Effector CD4-positive, alpha-beta T cell (primary cell): ENCODE measurements around the gene FGF8.

Source experiments
- DNase-seq: peaks from one replicate; pipeline ENCODE4 v3.0.0-alpha.2; 2020

The FGF8 gene

DNA sequence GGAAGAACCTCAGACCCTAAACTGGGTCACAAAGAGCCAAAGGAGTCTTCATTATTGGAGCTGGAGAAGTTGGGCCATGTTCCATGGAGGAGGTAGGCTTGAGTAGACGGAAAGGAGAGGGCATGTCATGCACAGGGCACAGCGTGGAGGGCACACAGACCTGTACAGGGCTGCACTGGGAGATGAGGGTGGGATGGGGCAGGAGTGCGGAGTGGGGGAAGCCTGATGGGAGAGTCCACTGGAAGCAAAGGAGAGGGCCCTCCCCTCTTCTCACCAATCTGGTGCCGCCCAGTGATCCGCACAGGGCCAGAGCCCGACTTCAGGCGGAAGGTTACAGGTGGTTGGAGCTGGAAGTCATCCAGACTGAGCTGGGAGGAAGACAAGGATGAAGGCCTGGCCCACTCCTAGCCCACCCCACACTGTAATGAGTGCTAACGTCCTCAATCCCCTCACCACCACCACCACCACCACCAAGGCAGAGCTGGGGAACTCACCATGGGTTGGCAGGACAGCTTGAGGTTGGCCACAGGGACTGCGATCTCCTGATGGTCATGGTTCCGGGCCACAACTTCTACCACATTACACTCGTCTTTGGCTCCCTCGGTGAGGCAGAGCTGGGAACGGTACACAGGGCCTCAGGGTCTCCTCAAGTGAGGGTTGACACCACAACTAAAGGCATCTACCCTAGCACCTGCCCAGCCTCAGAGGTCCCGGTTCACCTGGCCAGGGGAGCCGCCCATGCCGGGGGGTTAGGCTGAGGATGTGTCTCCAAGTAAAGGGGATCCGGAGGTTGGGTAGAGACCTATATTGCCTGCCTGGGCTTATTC, 6.3 kb upstream of the FGF8 start:
- no peak for DNase-seq

DNA sequence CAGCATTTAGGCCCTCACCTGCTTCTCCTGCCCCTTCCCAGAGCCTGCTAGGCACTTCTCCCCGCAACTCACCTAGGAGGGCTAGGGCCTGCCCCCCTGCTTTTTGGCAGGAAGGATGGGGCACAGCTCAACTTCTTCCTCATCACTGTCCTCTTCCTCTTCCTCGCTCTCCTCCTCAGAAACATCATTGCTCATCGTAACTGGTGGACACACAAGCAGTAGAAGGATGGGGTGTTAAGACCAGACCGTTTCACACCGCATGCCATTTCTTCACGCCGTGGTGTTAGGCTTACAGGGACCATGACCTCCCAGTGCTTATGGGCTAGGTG, 5.7 kb upstream of the FGF8 start:
- no peak for DNase-seq

DNA sequence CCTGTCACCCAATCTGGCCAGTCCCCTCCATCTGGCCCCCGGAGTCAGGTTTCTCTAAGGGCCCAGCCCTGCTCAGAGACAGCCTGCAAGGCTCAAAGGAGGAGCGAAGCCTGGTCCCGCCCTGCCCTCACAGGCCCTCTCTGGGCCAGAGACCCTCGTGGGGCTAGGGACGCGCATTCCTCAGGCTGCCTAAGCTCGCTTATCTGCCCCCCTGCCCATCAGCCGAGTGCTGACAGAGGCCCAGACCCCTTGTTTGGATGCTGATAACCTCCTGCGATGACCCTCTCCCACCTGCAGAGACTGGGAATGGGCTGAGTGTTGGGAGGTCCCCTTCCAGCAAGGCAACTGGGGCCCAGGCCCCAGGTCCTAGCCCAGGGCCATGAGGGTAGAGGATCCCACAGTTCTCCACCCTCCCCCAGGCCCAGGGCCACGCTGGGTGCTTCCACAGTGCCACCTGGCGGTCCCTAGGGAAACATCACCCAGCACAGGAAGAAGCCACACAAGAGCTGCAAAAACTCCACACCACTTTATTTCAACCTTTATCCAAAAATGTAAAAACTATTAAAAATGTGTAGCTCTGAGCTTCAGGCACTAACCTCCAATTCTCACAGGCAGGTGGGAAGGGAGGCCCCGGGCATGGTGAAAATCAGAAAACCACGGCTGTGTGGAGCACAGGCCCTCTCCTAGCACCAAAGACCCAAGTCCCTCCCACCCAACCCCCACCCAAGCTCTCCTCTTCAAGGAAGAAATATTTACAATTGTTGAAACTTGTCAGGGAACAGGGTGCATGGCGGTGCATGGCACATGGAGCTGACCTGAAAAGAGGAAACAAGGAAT, 5.1 kb upstream of the FGF8 start:
- DNase-seq, result peak; percentile 57

DNA sequence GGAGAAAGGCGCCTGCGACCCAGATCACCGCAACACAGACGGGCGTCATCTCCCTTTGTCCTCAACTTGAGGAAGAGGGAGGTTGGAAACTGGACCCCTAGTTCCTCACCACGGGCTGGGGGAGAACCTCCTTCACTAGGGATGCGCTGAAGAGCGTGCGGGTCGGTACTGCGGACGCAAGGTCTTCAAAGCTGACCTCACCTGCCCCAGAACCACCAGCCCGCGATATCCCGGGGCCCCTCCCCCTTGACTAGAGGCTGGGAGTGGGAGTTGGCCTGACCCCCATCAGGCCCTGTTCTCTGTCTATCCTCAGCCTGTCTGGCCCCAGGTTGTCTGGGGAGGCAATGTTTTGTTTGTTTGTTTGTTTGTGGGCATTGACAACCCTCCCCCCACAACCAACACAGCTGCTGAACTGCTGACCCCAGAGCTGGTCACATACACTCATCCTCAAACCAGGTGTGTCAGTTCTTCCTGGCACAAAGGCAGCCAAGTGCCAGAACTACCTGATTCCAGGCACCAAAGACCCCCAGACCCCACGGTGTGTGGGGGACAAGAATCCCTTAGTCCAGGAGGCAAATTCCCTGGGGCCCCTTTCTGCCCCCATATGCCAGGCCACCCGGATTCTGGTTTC, 4.4 kb upstream of the FGF8 start:
- no peak for DNase-seq

DNA sequence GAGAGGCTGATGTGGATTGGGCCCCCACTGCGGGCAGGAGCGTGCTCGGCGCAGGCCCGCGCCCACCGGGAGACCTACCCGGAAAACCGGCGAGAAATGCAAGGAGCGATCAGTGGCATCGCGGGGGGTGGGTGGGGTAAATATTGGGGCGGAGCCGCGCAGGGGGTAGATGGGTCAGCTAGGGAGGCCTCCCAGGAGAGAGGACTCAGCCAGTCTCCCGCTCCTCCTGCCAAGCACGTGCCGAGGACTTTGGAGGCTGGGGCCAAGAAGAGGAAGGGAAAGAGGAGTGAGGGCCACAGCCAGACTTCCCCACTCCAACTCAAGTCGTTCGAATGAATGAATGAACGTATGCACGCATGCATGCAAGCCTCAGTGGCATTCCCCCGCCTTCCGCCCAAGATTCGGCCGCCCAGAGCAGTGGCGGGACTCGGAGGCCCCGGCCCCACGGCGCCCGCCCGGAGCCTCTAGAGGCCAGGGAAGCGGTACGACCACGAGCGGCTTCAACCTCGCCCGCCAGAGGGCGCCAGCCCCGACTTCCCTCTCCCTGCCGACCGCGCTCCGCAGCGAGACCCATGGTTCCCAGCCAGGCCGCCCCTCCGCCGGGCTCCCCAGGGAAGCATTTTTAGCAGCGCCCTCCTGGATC, 3.8 kb upstream of the FGF8 start:
- DNase-seq, result peak; percentile 78

DNA sequence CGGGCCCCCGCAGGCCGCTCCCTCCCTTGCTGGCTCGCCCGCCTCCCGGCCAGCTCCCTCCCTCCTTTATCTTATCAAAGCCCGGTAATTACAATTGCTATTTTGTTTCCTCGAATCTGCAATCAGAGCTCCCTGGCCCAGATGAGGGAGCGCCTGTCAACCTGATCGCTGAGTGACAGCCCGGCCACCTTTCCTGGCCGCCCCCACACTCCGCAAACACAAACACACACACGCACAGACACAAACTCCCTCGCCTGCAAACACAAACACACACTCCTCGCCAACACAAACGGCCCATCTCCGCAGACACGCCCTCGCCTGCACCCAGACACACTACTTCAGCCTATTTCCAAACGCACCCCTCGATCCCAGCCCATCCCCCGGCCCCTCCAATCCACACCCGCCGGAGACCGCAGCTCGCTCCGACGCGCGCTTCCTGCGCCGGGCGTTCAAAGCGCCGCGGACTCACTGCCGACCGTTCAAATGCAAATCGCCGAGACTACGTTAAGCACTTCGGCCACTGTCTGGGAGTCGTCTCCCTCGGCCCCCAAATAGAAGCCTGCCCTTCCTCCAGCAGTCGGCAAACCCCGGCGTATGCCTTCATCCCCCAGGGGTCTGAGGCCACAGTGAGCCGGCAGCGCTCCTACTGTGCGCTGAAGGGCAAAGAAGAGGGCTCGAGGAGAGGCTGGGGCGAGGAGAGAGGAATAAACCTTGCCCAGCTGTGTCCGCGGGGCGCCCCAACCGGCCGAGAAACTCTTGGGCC, 3.0 kb upstream of the FGF8 start:
- DNase-seq, result no peak

DNA sequence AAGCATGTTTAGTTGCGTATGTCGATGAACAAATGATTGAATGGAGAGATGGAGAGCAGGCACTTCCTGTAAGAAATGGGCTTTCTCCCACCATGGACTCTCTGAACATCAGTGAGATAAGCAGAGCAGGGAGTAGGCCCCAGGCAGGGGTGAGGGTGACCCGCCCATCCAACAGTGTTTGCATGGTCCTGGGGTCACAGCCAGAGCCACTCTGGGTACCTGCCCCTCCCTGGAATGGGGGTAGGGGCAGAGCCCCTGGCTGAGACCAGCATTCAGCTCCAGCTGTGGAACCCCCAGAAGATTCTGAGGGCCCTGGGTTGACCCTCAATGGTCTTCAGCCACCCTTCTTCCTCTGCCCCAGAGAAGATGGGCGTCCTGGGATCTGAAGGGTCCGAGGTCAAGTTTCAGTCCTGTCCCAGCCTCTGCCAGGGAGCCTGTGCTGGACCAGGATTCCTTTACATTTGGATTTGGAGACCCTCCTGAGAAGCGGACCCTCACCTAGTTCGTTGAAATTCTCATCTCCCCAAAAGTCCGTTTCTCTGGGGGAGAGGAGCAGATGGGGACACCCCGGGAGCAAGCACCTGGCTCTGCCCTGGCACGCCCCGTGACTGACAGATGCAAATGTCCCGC, 2.4 kb upstream of the FGF8 start:
- DNase-seq, result no peak

DNA sequence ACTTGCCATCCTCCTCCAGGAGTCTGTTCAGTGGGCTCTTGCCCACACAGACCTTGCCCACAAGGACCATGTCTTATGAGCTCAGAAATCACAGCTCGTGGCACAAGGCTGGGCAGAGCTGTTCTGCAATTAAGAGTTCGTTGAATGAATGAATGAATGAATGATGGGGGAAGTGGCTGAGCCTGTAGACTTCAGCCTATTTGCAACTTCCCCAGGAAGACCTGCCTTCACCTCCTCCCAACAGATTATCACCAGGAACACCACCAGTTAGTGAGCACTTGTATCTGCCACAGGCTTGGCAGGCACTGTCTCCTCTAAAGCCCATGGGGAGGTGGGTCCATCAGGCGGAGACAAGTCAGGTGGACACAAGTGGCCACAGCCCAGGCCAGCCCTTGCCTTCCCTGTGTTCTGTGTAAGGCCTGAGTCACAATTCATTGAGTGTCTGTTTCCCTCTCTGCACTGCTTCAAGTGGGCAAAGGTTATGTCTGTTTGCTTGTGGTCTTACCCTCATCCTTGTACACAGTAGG, 1.8 kb upstream of the FGF8 start:
- DNase-seq, result no peak

DNA sequence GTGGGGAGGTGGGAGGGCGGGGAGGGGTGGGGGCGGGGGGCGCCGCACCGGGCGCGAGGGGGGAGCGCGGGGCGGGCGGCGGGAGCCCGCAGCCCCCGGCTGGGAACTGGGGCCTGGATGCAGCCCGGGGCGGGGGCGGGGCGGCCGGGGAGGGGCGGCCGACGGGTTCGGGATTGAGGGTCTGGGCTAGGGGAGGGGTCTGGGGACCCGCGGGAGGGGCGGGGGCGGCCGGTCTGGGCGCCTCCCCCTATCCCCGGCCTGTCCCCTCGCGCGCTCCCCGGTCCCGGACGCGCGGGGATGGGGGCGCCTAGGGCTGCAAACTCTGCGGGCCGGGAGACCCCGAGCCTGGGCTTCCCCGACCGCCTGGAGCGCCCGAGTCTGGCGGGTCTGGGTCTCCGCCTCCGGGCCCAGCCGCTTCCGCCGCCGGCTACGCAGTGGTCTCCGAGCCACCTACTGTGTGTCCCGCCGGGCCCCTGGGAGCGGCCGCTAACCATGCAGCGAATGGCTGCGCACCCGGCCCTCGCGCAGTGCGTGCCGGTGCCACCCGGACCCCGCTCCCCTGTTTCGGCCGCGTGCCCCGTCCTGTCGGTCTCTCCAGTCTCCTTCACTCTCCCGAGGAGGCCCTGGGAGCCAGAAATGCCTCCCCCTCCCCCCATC, 375 bp upstream of the FGF8 start:
- DNase-seq, result no peak

DNA sequence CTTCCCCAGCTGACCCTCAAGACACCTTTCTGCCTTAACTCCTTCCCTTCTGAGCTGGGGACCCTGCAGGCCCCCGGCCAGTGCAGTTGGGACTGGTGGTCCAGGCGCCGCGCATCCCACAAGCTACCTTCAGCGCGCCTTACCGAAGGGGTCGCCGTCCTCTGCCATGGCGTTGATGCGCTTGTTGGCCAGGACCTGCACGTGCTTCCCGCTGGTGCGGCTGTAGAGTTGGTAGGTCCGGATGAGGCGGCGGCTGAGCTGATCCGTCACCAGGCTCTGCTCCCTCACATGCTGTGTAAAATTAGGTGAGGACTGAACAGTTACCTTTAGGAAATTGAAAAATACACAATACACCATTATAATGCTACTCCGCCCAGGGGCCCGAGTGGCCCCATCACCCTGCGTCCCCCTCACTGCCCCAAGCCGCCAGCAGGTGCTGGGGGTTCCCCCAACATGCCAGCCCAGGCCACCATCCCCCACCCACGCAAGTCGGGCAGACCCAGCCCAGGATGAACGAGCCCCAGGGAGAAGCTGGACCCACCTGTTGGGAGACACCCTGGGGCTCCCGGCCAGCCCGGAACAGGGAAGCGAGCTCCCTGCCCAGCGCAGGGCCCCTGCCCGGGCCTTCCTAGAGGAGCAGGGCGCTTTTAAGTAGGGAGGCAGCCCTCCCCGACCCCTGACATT, 1.2 kb downstream of the FGF8 start:
- no peak for DNase-seq

DNA sequence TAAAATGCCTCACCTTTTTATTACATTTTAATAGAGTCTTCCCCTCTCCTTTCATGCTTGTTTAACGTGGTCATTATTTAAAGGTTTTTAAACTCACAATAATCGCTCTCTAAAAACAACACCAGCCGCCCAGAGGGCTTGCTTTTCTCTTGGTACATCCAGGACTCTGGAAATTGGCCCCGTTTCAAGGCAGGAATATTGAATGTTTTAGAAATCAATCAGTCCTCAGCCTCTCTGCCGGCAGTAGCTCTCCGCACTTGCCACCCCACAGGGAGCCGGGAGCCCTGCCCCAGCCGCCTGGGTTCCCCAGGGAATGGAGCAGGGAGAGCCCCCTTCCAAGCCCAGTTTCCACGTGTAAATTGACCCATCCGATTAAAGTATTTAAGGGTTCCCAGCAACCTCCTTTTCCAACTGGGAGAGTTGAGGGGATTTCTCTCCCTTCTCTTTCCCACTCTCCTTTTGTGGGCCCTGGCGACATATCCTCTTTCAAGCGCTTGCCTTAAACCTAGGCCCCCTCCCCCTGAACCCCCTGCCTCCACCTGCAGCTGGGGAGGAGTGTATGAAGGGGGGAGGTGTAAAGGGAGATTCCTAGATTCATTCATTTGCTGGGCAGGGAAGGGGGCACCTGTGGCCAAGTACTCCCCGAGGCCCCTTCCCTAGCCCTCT, 1.9 kb downstream of the FGF8 start:
- no peak for DNase-seq

DNA sequence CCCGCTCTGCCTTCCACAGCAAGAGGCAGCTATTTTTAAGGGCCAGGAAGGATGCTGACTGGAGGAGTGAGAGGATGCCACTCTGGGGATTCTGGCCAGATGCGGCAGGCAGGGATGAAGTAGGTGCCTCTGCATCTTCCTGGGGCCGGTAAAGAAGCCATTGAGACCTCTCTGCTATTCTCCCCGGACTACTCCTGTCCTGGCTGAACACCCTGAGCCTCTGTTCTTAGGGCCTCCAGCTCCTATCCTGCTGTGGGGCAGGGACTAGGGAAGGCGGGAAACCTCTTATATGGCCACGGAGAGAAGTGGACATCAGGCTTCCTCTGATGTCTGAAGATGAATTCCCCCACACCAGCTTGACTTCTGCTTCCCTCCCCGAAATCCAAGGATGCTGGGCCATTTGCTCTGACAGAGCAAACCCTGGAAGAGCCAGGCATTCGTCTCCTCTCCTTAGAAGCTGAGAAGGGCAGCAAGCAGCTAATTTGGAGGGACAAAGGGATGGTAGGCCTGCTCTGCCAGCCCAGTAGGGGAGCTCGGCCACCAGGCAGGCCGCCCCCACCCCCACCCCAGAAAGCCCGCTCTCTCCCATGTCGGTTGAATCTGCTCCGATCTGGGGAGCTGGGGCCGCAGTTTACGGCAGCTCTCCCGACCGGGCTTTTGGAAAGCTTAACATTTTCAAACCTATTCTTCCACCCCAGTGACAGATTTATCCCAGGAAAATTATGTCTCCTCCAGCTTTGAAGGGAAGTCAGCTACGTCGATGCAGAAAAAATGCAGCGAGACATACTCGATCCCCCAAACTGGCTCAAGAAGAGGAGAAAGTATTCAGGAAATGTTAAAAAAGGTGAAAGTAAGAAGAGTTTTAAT, 2.8 kb downstream of the FGF8 start:
- DNase-seq, result no peak

DNA sequence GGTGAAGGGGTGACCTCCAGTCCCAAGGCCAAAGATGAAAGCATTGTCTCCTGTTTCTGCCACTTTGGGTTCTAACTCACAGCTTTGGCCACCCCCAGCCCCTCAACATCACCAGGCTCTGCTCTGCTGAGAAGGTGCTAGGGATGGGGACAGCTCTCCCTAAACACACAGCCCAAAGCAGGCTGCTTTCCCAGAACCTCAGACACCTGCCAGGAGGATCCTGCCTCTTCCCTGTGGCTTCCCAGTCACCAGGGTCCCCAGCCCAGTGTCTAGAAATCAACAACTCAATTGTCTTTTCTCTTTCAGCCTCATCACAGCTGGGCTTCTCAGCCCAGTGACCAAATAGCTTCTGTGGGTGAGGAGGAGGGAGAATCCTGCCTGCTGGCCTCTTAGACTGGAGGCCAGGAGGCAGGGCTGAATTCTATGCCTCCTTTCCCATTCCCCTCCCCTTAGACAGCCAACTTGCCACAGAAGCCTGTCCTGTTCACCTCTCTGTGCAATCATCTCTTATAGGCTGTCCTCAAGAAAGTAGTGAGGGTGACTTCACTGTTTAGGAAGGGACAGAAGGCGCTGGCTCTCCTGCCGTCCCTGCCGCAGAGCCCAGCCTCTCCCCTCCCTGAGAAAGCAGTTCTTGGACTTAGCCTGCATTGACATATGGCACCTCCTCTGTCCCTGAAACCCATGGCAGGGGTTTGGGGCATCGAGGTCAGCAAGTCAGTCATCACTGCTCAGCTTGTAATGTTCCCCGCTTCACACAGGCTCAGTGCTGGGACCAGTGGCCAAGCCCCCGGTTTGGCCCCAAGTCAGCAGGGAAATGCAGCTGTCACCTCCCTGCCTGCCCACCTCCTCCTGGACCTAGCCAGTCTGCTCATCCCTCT, 3.7 kb downstream of the FGF8 start:
- DNase-seq, result no peak

DNA sequence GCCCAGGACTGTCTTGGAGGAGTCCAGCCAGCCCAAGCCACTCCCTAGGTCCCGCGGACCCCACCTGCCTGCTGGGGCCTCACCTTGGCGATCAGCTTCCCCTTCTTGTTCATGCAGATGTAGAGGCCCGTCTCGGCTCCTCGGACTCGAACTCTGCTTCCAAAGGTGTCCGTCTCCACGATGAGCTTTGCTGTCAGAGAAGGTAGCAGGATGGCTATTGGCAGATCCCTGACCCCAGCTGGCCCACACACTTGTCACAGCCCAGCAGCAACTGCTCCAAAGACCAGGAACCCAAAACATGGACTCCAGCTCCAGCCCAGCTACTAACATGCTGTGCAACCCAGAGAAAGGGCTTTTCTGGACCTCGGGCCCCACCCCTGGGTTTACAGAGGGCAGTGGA, 4.5 kb downstream of the FGF8 start:
- no peak for DNase-seq

DNA sequence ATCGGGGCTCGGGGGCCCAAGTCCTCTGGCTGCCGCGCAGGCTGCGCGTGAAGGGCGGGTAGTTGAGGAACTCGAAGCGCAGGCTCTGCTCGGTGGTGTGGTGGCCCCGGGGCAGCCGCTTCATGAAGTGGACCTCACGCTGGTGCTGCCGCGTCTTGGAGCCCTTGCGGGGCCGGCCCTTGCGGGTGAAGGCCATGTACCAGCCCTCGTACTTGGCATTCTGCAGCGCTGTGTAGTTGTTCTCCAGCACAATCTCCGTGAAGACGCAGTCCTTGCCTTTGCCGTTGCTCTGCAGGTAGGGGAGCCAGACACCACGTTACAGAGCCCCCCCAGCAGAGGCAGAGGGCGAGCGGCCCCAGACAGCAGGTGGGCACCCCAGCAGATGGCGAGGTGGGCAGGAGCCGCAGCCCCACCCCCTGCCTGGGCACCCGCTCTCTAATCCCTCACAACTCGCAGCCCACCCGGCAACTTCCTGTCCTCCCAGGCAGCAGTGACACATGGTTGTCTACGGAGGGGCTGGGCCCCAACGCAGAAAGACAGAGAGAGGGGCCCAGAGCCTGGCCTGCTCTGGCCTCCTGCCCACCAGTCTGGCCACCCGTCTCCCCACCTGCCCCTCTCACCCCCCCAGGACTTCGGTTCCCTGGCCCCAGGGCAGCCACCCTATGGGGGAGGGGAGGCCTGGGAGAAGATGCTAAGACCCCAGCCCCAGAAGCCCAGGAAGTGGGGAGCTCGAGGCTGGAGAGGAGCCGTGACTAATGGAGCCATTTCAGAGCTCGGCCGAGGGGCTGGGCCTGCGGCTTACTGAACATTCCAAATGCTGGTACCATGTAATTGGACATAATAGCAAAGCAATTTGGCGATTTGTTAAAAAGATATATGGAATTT, 5.3 kb downstream of the FGF8 start:
- DNase-seq, result no peak

DNA sequence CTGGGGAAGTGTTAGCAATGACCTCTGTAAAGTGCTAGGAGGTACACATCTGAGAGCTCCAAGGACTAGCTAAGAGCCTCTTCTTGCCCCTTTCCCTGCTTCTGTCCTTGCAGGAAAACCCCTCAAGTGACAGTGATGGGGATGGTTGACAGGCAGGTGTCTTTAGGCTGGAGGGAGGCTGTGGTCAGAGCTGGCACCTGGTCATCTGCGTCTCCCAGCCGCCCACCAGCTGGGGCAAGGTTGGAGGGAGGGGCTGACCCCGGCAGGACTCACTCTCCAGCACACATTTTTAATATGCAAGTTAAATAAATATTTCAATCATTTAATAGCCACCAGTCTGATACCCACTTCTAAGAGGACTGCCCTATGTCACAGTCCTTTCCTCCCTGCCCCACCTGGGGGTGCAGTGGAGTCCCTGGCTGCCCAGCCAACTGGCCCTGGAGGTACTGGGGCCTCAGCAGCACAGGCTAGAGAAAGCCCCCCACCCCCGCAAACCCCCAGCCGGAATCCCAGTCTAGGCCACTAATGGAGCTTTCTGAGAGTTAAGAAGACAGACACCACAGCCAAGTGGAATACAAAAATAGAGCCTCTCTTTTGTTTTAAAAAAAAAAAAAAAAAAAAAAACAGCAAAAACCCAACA, 6.3 kb downstream of the FGF8 start:
- DNase-seq, result no peak
